NK-92 (cell line): ENCODE data around the gene KRT6B.

ENCODE experiments used
- DNase-seq: peaks from one replicate; lab custom pipeline; 2025; ENCODE audit not compliant: unreplicated experiment; lab: John Stamatoyannopoulos, UW

The KRT6B gene

GRCh38 chr12:52437508-52437907, 14.4 kb downstream of the KRT6B start:
- DNase-seq = no peak

GRCh38 chr12:52436828-52437474, 15.0 kb downstream of the KRT6B start:
- no peak for DNase-seq

GRCh38 chr12:52436000-52436827, 15.7 kb downstream of the KRT6B start:
- DNase-seq = no peak

- DNase-seq = no peak
These were observed 16.3 kb downstream of the KRT6B start for GRCh38 chr12:52435659-52435999.

- no peak for DNase-seq
These were observed 17.0 kb downstream of the KRT6B start for GRCh38 chr12:52434760-52435530.

GRCh38 chr12:52434081-52434733, 17.7 kb downstream of the KRT6B start, which contains the start of gene KRT75:
Gene KRT75 (minus strand): TSS chr12:52434371. CDS start chr12:52434304, 67 bp downstream.
- no peak for DNase-seq

- DNase-seq = no peak
These were observed 18.4 kb downstream of the KRT6B start for GRCh38 chr12:52433501-52434080.

- DNase-seq = no peak
These were observed 19.3 kb downstream of the KRT6B start for GRCh38 chr12:52432559-52433207.

- DNase-seq = no peak
These were observed 23.8 kb downstream of the KRT6B start for GRCh38 chr12:52428121-52428520.

- DNase-seq = no peak
These were observed 24.9 kb downstream of the KRT6B start for GRCh38 chr12:52427083-52427482.

- DNase-seq = no peak
These were observed 25.9 kb downstream of the KRT6B start for GRCh38 chr12:52426034-52426433.

GRCh38 chr12:52425466-52425865, 26.5 kb downstream of the KRT6B start:
- DNase-seq = no peak

- DNase-seq = no peak
These were observed 28.1 kb downstream of the KRT6B start for GRCh38 chr12:52423661-52424500.

GRCh38 chr12:52423035-52423434, 28.9 kb downstream of the KRT6B start:
- DNase-seq = no peak

- DNase-seq = no peak
These were observed 32.3 kb downstream of the KRT6B start for GRCh38 chr12:52419656-52420055.

GRCh38 chr12:52418576-52419110, 33.3 kb downstream of the KRT6B start:
- DNase-seq = no peak

- DNase-seq = no peak
These were observed 34.2 kb downstream of the KRT6B start for GRCh38 chr12:52417740-52418139.

GRCh38 chr12:52416795-52417194, 35.2 kb downstream of the KRT6B start:
- DNase-seq = no peak
